Measurements from ENCODE around the gene TIAM2. TPM values are rescaled to one million over a fixed set of nuclear protein-coding genes. Genes with fewer than 3 reads are reported as not detected.

The TIAM2 gene
- total RNA-seq, 1 donor = 8.9 TPM

GRCh38 chr6:155290491-155290890 lies 295.4 kb downstream of the TIAM2 start:
- no peak for DNase-seq (ENCODE audit: low read depth)
- no peak overlapping the region for H3K4me3 ChIP-seq (ENCODE audit: low read depth, low read length)
- TF ChIP-seq CTCF (IDR thresholded peaks at IDR 0.05; ENCODE audit: insufficient read depth, low read length) = no peak

GRCh38 chr6:155291291-155291690 lies 296.2 kb downstream of the TIAM2 start:
- no peak for DNase-seq (ENCODE audit: low read depth)
- TF ChIP-seq CTCF (IDR thresholded peaks at IDR 0.05; ENCODE audit: insufficient read depth, low read length) = no peak
- no peak overlapping the region for H3K4me3 ChIP-seq (ENCODE audit: low read depth, low read length)

- no peak overlapping the region for H3K4me3 ChIP-seq (ENCODE audit: low read depth, low read length)
- no peak for TF ChIP-seq CTCF (IDR thresholded peaks at IDR 0.05; ENCODE audit: insufficient read depth, low read length)
- no peak for DNase-seq (ENCODE audit: low read depth)
Observed at GRCh38 chr6:155292711-155293110, 297.6 kb downstream of the TIAM2 start.

GRCh38 chr6:155297669-155298068 lies 302.6 kb downstream of the TIAM2 start:
- DNase-seq (ENCODE audit: low read depth) = no peak
- TF ChIP-seq CTCF (IDR thresholded peaks at IDR 0.05; ENCODE audit: insufficient read depth, low read length) = no peak
- H3K4me3 ChIP-seq (ENCODE audit: low read depth, low read length) = no peak overlapping the region

- no peak overlapping the region for H3K4me3 ChIP-seq (ENCODE audit: low read depth, low read length)
- peak; percentile 33 for DNase-seq (ENCODE audit: low read depth)
- TF ChIP-seq CTCF (IDR thresholded peaks at IDR 0.05; ENCODE audit: insufficient read depth, low read length) = no peak
Observed at GRCh38 chr6:155301867-155302266, 306.8 kb downstream of the TIAM2 start.

- H3K4me3 ChIP-seq (ENCODE audit: low read depth, low read length) = no peak overlapping the region
- peak; percentile 13 for DNase-seq (ENCODE audit: low read depth)
- TF ChIP-seq CTCF (IDR thresholded peaks at IDR 0.05; ENCODE audit: insufficient read depth, low read length) = no peak
Observed at GRCh38 chr6:155303361-155303870, 308.3 kb downstream of the TIAM2 start.

- TF ChIP-seq CTCF (IDR thresholded peaks at IDR 0.05; ENCODE audit: insufficient read depth, low read length) = no peak
- no peak overlapping the region for H3K4me3 ChIP-seq (ENCODE audit: low read depth, low read length)
- no peak for DNase-seq (ENCODE audit: low read depth)
Observed at GRCh38 chr6:155306958-155307357, 311.8 kb downstream of the TIAM2 start.
